Measurements from ENCODE around the gene NOTCH1.
A peak's percentile ranks its signal among the peaks of the same experiment; 100 is the strongest.

Gene NOTCH1

GRCh38 chr9:136499071-136499934, 46.5 kb downstream of the NOTCH1 start:
- DNase-seq: no peak

- no peak for DNase-seq
Measured at GRCh38 chr9:136497916-136498695, 47.7 kb downstream of the NOTCH1 start.

GRCh38 chr9:136496801-136497620, 48.8 kb downstream of the NOTCH1 start:
- no peak for DNase-seq

GRCh38 chr9:136496181-136496580, 49.7 kb downstream of the NOTCH1 start:
- DNase-seq: no peak

- DNase-seq: no peak
Measured at GRCh38 chr9:136495238-136495800, 50.5 kb downstream of the NOTCH1 start.

- no peak for DNase-seq
Measured at GRCh38 chr9:136494531-136495215, 51.2 kb downstream of the NOTCH1 start.

GRCh38 chr9:136494012-136494411, 51.8 kb downstream of the NOTCH1 start:
- no peak for DNase-seq

- DNase-seq: no peak
Measured at GRCh38 chr9:136493567-136493971, 52.3 kb downstream of the NOTCH1 start.

GRCh38 chr9:136492978-136493522, 52.8 kb downstream of the NOTCH1 start:
- DNase-seq: no peak

- no peak for DNase-seq
Measured at GRCh38 chr9:136489731-136490130, 56.1 kb downstream of the NOTCH1 start.

- DNase-seq: peak; percentile 41
Measured at GRCh38 chr9:136488247-136489214, 57.3 kb downstream of the NOTCH1 start.

- no peak for DNase-seq
Measured at GRCh38 chr9:136487672-136488071, 58.2 kb downstream of the NOTCH1 start.

GRCh38 chr9:136486823-136487620, 58.8 kb downstream of the NOTCH1 start:
- no peak for DNase-seq

- DNase-seq: no peak
Measured at GRCh38 chr9:136486131-136486530, 59.7 kb downstream of the NOTCH1 start.

GRCh38 chr9:136485049-136486045, 60.5 kb downstream of the NOTCH1 start:
- DNase-seq: peak; percentile 84

GRCh38 chr9:136484153-136485048, 61.4 kb downstream of the NOTCH1 start:
- DNase-seq: no peak

GRCh38 chr9:136483589-136484152, 62.2 kb downstream of the NOTCH1 start:
- peak; percentile 89 for DNase-seq
